ENCODE results near the gene KRTAP22-2.

Gene KRTAP22-2

GRCh38 chr21:30580132-30580531, 10.1 kb downstream of the KRTAP22-2 start:
- Histone ChIP-seq H3K36me3 (replicated peaks) (no peaks in the 10 kb centered on the region), H3K4me3 (ENCODE audit: low read depth, low read length) (no peak overlapping the region), H3K27me3 (replicated peaks) (no peaks in the 10 kb centered on the region), H3K27ac (no peak overlapping the region)
- in situ Hi-C loops (cut with HindIII; ENCODE audit: low pct_ligation_motif_present, low sequenced_read_pairs) = no loop called here
- TF ChIP-seq CTCF (IDR thresholded peaks at IDR 0.05; ENCODE audit: low read depth, low read length, missing control alignments) = no peak
- no peak for DNase-seq

GRCh38 chr21:30579346-30579745, 10.9 kb downstream of the KRTAP22-2 start:
- in situ Hi-C loops (cut with HindIII; ENCODE audit: low pct_ligation_motif_present, low sequenced_read_pairs) = no loop called here
- Histone ChIP-seq H3K36me3 (replicated peaks) (no peaks in the 10 kb centered on the region), H3K27ac (no peak overlapping the region), H3K4me3 (ENCODE audit: low read depth, low read length) (no peak overlapping the region), H3K27me3 (replicated peaks) (no peaks in the 10 kb centered on the region)
- TF ChIP-seq CTCF (IDR thresholded peaks at IDR 0.05; ENCODE audit: low read depth, low read length, missing control alignments) = no peak
- no peak for DNase-seq

GRCh38 chr21:30577766-30578165, 12.4 kb downstream of the KRTAP22-2 start:
- no peak for TF ChIP-seq CTCF (IDR thresholded peaks at IDR 0.05; ENCODE audit: low read depth, low read length, missing control alignments)
- no peak overlapping the region for H3K27ac ChIP-seq
- no peaks in the 10 kb centered on the region for H3K27me3 ChIP-seq (replicated peaks)
- no peak overlapping the region for H3K4me3 ChIP-seq (ENCODE audit: low read depth, low read length)
- H3K36me3 ChIP-seq (replicated peaks) = no peaks in the 10 kb centered on the region
- in situ Hi-C loops (cut with HindIII; ENCODE audit: low pct_ligation_motif_present, low sequenced_read_pairs) = no loop called here
- peak; percentile 0 for DNase-seq

- H3K36me3 ChIP-seq (replicated peaks) = no peaks in the 10 kb centered on the region
- no peak overlapping the region for H3K4me3 ChIP-seq (ENCODE audit: low read depth, low read length)
- TF ChIP-seq CTCF (IDR thresholded peaks at IDR 0.05; ENCODE audit: low read depth, low read length, missing control alignments) = no peak
- in situ Hi-C loops (cut with HindIII; ENCODE audit: low pct_ligation_motif_present, low sequenced_read_pairs) = no loop called here
- no peak overlapping the region for H3K27ac ChIP-seq
- H3K27me3 ChIP-seq (replicated peaks) = no peaks in the 10 kb centered on the region
- no peak for DNase-seq
These were observed 22.6 kb downstream of the KRTAP22-2 start for GRCh38 chr21:30567617-30568016.

GRCh38 chr21:30563630-30564029, 26.6 kb downstream of the KRTAP22-2 start:
- in situ Hi-C loops (cut with HindIII; ENCODE audit: low pct_ligation_motif_present, low sequenced_read_pairs) = no loop called here
- no peak overlapping the region for H3K27ac ChIP-seq

More at GRCh38 chr21:30563630-30564029, 26.6 kb downstream of the KRTAP22-2 start:
- H3K27me3 ChIP-seq (replicated peaks) = no peaks in the 10 kb centered on the region
- no peak overlapping the region for H3K4me3 ChIP-seq (ENCODE audit: low read depth, low read length)
- DNase-seq = no peak
- TF ChIP-seq CTCF (IDR thresholded peaks at IDR 0.05; ENCODE audit: low read depth, low read length, missing control alignments) = no peak
- no peaks in the 10 kb centered on the region for H3K36me3 ChIP-seq (replicated peaks)

Data from brain microvascular endothelial cell (primary cell).